K562 (cell line): Measurements from ENCODE around the gene DAGLA. TPM values are rescaled to one million over a fixed set of nuclear protein-coding genes. Genes with fewer than 3 reads are reported as not detected.

Source experiments
- ATAC-seq: fragments of 200-7000 bp; cut with Tn5 transposase; 3 replicates; pipeline ENCODE4 v1.9.1; 2020; ENCODE audit warnings: moderate library complexity
- BruUV-seq: library from RNA; stranded (reverse); fragments of 400-500 nt; replicated peaks from 2 replicates; lab custom pipeline; 2021; lab: Mats Ljungman, UMichigan
- CTCF ChIA-PET: fragments of 300-600 bp; formaldehyde crosslinking; extraction: SDS; loops from one replicate; lab custom pipeline; 2021; ENCODE audit warnings: low intra/inter-chr PET ratio; lab: Yijun Ruan, JAX
- POLR2A ChIA-PET: fragments of 300-600, 350-650 bp; sonication (Branson Sonifier 250); formaldehyde crosslinking; extraction: SDS; loops from one replicate; lab custom pipeline; 2021; ENCODE audit warnings: antibody characterized with exemption, inconsistent platforms; lab: Yijun Ruan, JAX
- DNase-seq, 4 experiments: peaks; one replicate each; pipeline versions ENCODE4 v3.0.0 to v3.0.0-alpha.2; 2011 to 2018; ENCODE audit warnings: low spot score in 3 of 4, mixed read lengths in 3 of 4; ENCODE audit errors: extremely low read depth in 1 of 4
- FAIRE-seq: peaks from 2 replicates; lab custom pipeline; 2011; peaks lifted over from hg19 to GRCh38; lab: Jason Lieb, UNC
- H2AFZ ChIP-seq: 2 replicates; pipeline ENCODE4 v1.6.0; 2011; ENCODE audit warnings: low read depth, low read length, control low read depth, inconsistent platforms
- H3K27ac ChIP-seq: fragments of 200-600 bp; 3 replicates; pipeline ENCODE4 v1.8.0; 2011; ENCODE audit warnings: low read depth, mild to moderate bottlenecking, control low read depth, inconsistent platforms, low read length, moderate library complexity, mixed read lengths; ENCODE audit errors: extremely low read depth
- H3K27me3 ChIP-seq, 2 experiments: fragments of 300-600 bp in 1 of 2; 2 replicates in 1 of 2; 3 replicates in 1 of 2; pipeline versions ENCODE4 v1.6.0 to v1.8.0; 2011; ENCODE audit warnings: inconsistent platforms in 2 of 2, low read length in 2 of 2, mild to moderate bottlenecking in 1 of 2, mixed read lengths in 1 of 2, moderate library complexity in 1 of 2; ENCODE audit not compliant: control insufficient read depth in 2 of 2, insufficient read depth in 2 of 2
- H3K36me3 ChIP-seq: fragments of 300-600 bp; 3 replicates; pipeline ENCODE4 v1.8.0; 2011; ENCODE audit warnings: mild to moderate bottlenecking, low read length, inconsistent platforms; ENCODE audit not compliant: control insufficient read depth, insufficient read depth
- H3K4me1 ChIP-seq, 2 experiments: fragments of 200-600 bp in 1 of 2; replicated peaks in 1 of 2; 2 replicates in 1 of 2; 3 replicates in 1 of 2; pipeline versions ENCODE4 v1.5.1 to v1.8.0; 2011; ENCODE audit warnings: inconsistent platforms in 2 of 2, low read length in 2 of 2, mild to moderate bottlenecking in 1 of 2, mixed read lengths in 1 of 2, moderate library complexity in 1 of 2; ENCODE audit not compliant: control insufficient read depth in 2 of 2, insufficient read depth in 2 of 2
- H3K4me2 ChIP-seq: 2 replicates; pipeline ENCODE4 v1.6.1; 2011; ENCODE audit warnings: low read length, control low read depth, inconsistent platforms, mixed read lengths; ENCODE audit not compliant: insufficient read depth
- H3K4me3 ChIP-seq: fragments of 200-600 bp; sonication (generic), shearing (Covaris generic); 2 replicates; pipeline ENCODE4 v1.5.1; 2016; ENCODE audit warnings: control low read depth, inconsistent platforms
- H3K79me2 ChIP-seq: fragments of 200-600 bp; 3 replicates; pipeline ENCODE4 v1.8.0; 2011; ENCODE audit warnings: low read length, inconsistent platforms; ENCODE audit not compliant: control insufficient read depth, insufficient read depth
- H3K9ac ChIP-seq, 2 experiments: 2 replicates each; pipeline versions ENCODE4 v1.6.0 to v1.6.1; 2011; ENCODE audit warnings: low read depth in 2 of 2, low read length in 2 of 2, control low read depth in 1 of 2, inconsistent platforms in 1 of 2, mild to moderate bottlenecking in 1 of 2, mixed read lengths in 1 of 2; ENCODE audit not compliant: insufficient read depth in 1 of 2
- H3K9me1 ChIP-seq: one replicate; pipeline ENCODE4 v1.6.0; 2011; ENCODE audit warnings: inconsistent platforms, mild to moderate bottlenecking, low read length, moderate library complexity; ENCODE audit not compliant: control insufficient read depth, insufficient read depth
- H3K9me3 ChIP-seq: replicated peaks from 2 replicates; pipeline ENCODE4 v1.5.1; 2011; ENCODE audit warnings: low read depth, low read length, inconsistent platforms; ENCODE audit not compliant: control insufficient read depth, insufficient read depth
- H4K20me1 ChIP-seq: replicated peaks from 2 replicates; pipeline ENCODE4 v1.6.1; 2011; ENCODE audit warnings: low read length, inconsistent platforms, mixed read lengths; ENCODE audit not compliant: control insufficient read depth, insufficient read depth
- HDAC8 ChIP-seq: fragments of 450-650 bp; IDR thresholded peaks from 2 replicates; pipeline ENCODE4 v1.6.1; 2016; ENCODE audit warnings: mild to moderate bottlenecking, missing genetic modification characterization, moderate library complexity, missing compliant biosample characterization
- MLLT1 ChIP-seq, 2 experiments: fragments of 450-650 bp; IDR thresholded peaks; 2 replicates each; pipeline ENCODE4 v1.6.1; 2016
- MNT ChIP-seq, 2 experiments: fragments of 450-650 bp; conservative IDR thresholded peaks; 2 replicates each; pipeline ENCODE4 v1.6.1; 2017; ENCODE audit warnings: mild to moderate bottlenecking in 2 of 2, moderate library complexity in 2 of 2
- NRF1 ChIP-seq, 2 experiments: fragments of 450-650 bp; IDR thresholded peaks in 1 of 2; conservative IDR thresholded peaks in 1 of 2; 2 replicates each; pipeline ENCODE4 v1.6.1; 2014; ENCODE audit warnings: mild to moderate bottlenecking in 2 of 2
- SMARCA5 ChIP-seq: fragments of 450-650 bp; IDR thresholded peaks from 2 replicates; pipeline ENCODE4 v1.6.1; 2016
- STAT5B ChIP-seq: fragments of 250-450 bp; sonication (Bioruptor Pico); IDR thresholded peaks from 2 replicates; pipeline ENCODE4 v1.8.0; 2021; ENCODE audit warnings: mild to moderate bottlenecking, inconsistent platforms
- WGBS: fragments of 100-300 bp; shearing (Covaris generic); methylation state at CpG from one replicate; pipeline ENCODE4 v1.1.6; 2016; ENCODE audit warnings: low coverage, mixed read lengths; ENCODE audit not compliant: insufficient coverage; ENCODE audit errors: missing lambda C conversion rate; 5-methylcytosine and 5-hydroxymethylcytosine counted together
- in situ Hi-C: fragments of 300-500 bp; cut with MboI; formaldehyde crosslinking; loops from 4 replicates; pipeline ENCODE4 v1.15.0; 2018; ENCODE audit warnings: inconsistent platforms, mixed read lengths
- intact Hi-C: fragments of 100-400 bp; cut with micrococcal nuclease; formaldehyde crosslinking; loops from 2 replicates; pipeline ENCODE4 v1.14.2; 2022
- polyA plus RNA-seq, 8 experiments: library from polyadenylated mRNA; depleted of rRNA in 4 of 8; stranded (reverse) in 5 of 8; unstranded in 3 of 8; fragments of >200 nt; fragmentation: Nextera tagmentation in 2 of 8; fragmentation: Illumina TruSeq in 1 of 8; extraction: Ambion mirVana in 2 of 8; extraction: Trizol in 1 of 8; gene quantifications; 2 replicates each; pipeline versions ENCODE4 v1.2.1 to v1.2.3, GENCODE V29; 2011 to 2014; ENCODE audit warnings: inconsistent platforms in 1 of 8, missing spikeins in 1 of 8
- total RNA-seq, 7 experiments: library from RNA; depleted of rRNA in 6 of 7; stranded (reverse); fragments of >200 nt in 6 of 7; fragmentation: Illumina TruSeq in 2 of 7; extraction: Trizol in 2 of 7; gene quantifications; 2 replicates each; pipeline versions ENCODE4 v1.2.1 to v1.2.3, GENCODE V29; 2011 to 2021; ENCODE audit warnings: low replicate concordance in 1 of 7

DAGLA gene
- total and polyA plus RNA-seq, 9 of the 15 experiments (the other 6 are each of a cell fraction or from before 2014, with no cell fraction given) = 0.03 to 0.16 (median 0.04) TPM; not detected in 4

GRCh38 chr11:61720597-61720996, 40.4 kb downstream of the DAGLA start:
- TF ChIP-seq STAT5B (CRISPR knock-in tag) (no peak), MLLT1 (IDR thresholded peaks at IDR 0.05) (no peak), SMARCA5 (no peak), MNT (conservative IDR thresholded peaks at IDR 0.05) (no peak), HDAC8 (tag) (no peak), NRF1 (conservative IDR thresholded peaks at IDR 0.05 in 1 of 2, IDR thresholded peaks at IDR 0.05 in 1 of 2) (peak; percentile 71 to 76)
- BruUV-seq = no TSS peak
- Histone ChIP-seq H3K4me2 (no peak overlapping the region), H4K20me1 (peaks cover 4% of the 10 kb centered on the region; the same call in 1 of the 2 replicates), H3K27me3 (peaks cover 0 to 44% of the 10 kb centered on the region in 2 experiments; a peak in 3 of 5 replicates), H3K9me3 (no peaks in the 10 kb centered on the region), H3K79me2 (no peaks in the 10 kb centered on the region), H3K4me1 (peaks cover 0 to 30% of the 10 kb centered on the region in 2 experiments; a peak in 3 of 5 replicates), H3K36me3 (no peaks in the 10 kb centered on the region), H3K9me1 (no peaks in the 10 kb centered on the region), H3K4me3 (no peak overlapping the region), H3K27ac (no peak overlapping the region), H3K9ac (no peak overlapping the region), H2AFZ (no peak overlapping the region)
- WGBS = 36% methylated on average over 20 of the region's 20 CpGs
- in situ Hi-C loops = no loop called here
- ChIA-PET POLR2A (interaction anchor here (0.6 kb wide), 1 partner anchor 427 kb away, joined by 3 read pairs; no protein-coding TSS in a partner anchor), CTCF (no interaction called here)
- FAIRE-seq (no peak), ATAC-seq (no peak), DNase-seq (no peak)
- intact Hi-C loops = no loop called here
